GM23338 (cell line): ENCODE data around the gene B4GALNT2. TPM values are rescaled to one million over a fixed set of nuclear protein-coding genes. Genes with fewer than 3 reads are reported as not detected.
A peak's percentile ranks its signal among the peaks of the same experiment; 100 is the strongest.

Experiments
- ATAC-seq: fragments of 200-7000 bp; cut with Tn5 transposase; 3 replicates; pipeline ENCODE4 v1.9.1; 2020
- DNase-seq: peaks from one replicate; pipeline ENCODE4 v3.0.0-alpha.2; 2015; ENCODE audit warnings: low spot score
- H2AFZ ChIP-seq: fragments of 200-600 bp; sonication (generic); 2 replicates; pipeline ENCODE4 v1.8.0; 2016; ENCODE audit warnings: antibody characterized with exemption, mild to moderate bottlenecking, moderate library complexity
- H3F3A ChIP-seq: fragments of 200-600 bp; sonication (generic); replicated peaks from 2 replicates; pipeline ENCODE4 v1.8.0; 2017; ENCODE audit warnings: antibody characterized with exemption, mixed run types, low read depth
- H3K27ac ChIP-seq: fragments of 200-600 bp; sonication (generic); 2 replicates; pipeline ENCODE4 v1.6.1; 2016; ENCODE audit warnings: low read depth
- H3K27me3 ChIP-seq: fragments of 200-600 bp; sonication (generic); 2 replicates; pipeline ENCODE4 v1.8.0; 2016; ENCODE audit warnings: mild to moderate bottlenecking, mixed run types, moderate library complexity; ENCODE audit not compliant: insufficient read depth
- H3K36me3 ChIP-seq: fragments of 200-600 bp; sonication (generic); 2 replicates; pipeline ENCODE4 v1.8.0; 2016; ENCODE audit warnings: mild to moderate bottlenecking; ENCODE audit not compliant: insufficient read depth
- H3K4me1 ChIP-seq: fragments of 200-600 bp; sonication (generic); 2 replicates; pipeline ENCODE4 v1.8.0; 2016; ENCODE audit warnings: mild to moderate bottlenecking, moderate library complexity; ENCODE audit not compliant: insufficient read depth
- H3K4me2 ChIP-seq: fragments of 200-600 bp; sonication (generic); 2 replicates; pipeline ENCODE4 v1.7.1; 2017; ENCODE audit warnings: mixed run types
- H3K4me3 ChIP-seq: fragments of 200-600 bp; sonication (generic); 2 replicates; pipeline ENCODE4 v1.6.1; 2016; ENCODE audit warnings: mixed run types
- H3K79me2 ChIP-seq: fragments of 200-600 bp; sonication (generic); replicated peaks from 2 replicates; pipeline ENCODE4 v1.8.0; 2017; ENCODE audit warnings: mild to moderate bottlenecking; ENCODE audit not compliant: insufficient read depth
- H3K9me2 ChIP-seq: fragments of 200-600 bp; sonication (generic); 2 replicates; pipeline ENCODE4 v1.8.0; 2017; ENCODE audit not compliant: insufficient read depth
- H4K20me1 ChIP-seq: fragments of 200-600 bp; sonication (generic); replicated peaks from 2 replicates; pipeline ENCODE4 v1.8.0; 2017; ENCODE audit warnings: mild to moderate bottlenecking; ENCODE audit not compliant: insufficient read depth
- H3K27ac Mint-ChIP-seq: 2 replicates; pipeline ENCODE4 v1.8.0; 2020; ENCODE audit warnings: inconsistent platforms, mild to moderate bottlenecking, moderate library complexity, mixed read lengths
- H3K27me3 Mint-ChIP-seq: 3 replicates; pipeline ENCODE4 v1.8.0; 2022; ENCODE audit warnings: low read depth, mild to moderate bottlenecking, moderate library complexity, mixed read lengths, inconsistent platforms; ENCODE audit not compliant: insufficient read depth, poor library complexity
- H3K36me3 Mint-ChIP-seq: 3 replicates; pipeline ENCODE4 v1.8.0; 2021; ENCODE audit warnings: low read depth, mild to moderate bottlenecking, inconsistent platforms, moderate library complexity, mixed read lengths
- H3K4me1 Mint-ChIP-seq: 3 replicates; pipeline ENCODE4 v1.8.0; 2020; ENCODE audit warnings: mild to moderate bottlenecking, inconsistent platforms, mixed read lengths
- H3K4me3 Mint-ChIP-seq: 3 replicates; pipeline ENCODE4 v1.8.0; 2021; ENCODE audit warnings: moderate library complexity, mild to moderate bottlenecking, inconsistent platforms, mixed read lengths
- H3K9me3 Mint-ChIP-seq: 3 replicates; pipeline ENCODE4 v1.8.0; 2020; ENCODE audit warnings: moderate library complexity, mild to moderate bottlenecking, inconsistent platforms, mixed read lengths
- EZH2phosphoT487 ChIP-seq: fragments of 200-600 bp; sonication (generic); IDR thresholded peaks from one replicate; pipeline ENCODE4 v1.8.1; 2018; ENCODE audit warnings: antibody characterized with exemption; ENCODE audit not compliant: unreplicated experiment
- JUNB ChIP-seq: IDR thresholded peaks from one replicate; pipeline ENCODE4 v1.6.1; 2016; ENCODE audit warnings: antibody characterized with exemption; ENCODE audit not compliant: unreplicated experiment
- NANOG ChIP-seq: IDR thresholded peaks from 2 replicates; pipeline ENCODE4 v1.6.1; 2016; ENCODE audit warnings: antibody characterized with exemption, borderline replicate concordance
- POLR2AphosphoS5 ChIP-seq: IDR thresholded peaks from 2 replicates; pipeline ENCODE4 v1.6.1; 2016; ENCODE audit warnings: antibody characterized with exemption, low read depth
- ZNF331 ChIP-seq: fragments of 250-450 bp; sonication (Bioruptor Pico); IDR thresholded peaks from 2 replicates; pipeline ENCODE4 v1.5.0; 2020; ENCODE audit warnings: low read depth, mild to moderate bottlenecking, moderate library complexity
- polyA plus RNA-seq: library from polyadenylated mRNA; unstranded; fragments of >200 nt; fragmentation: Nextera tagmentation; extraction: Ambion mirVana; gene quantifications from 2 replicates; pipeline ENCODE4 v1.2.1, GENCODE V29; 2016
- total RNA-seq: library from RNA; depleted of rRNA; stranded (reverse); fragments of >200 nt; shearing (Covaris generic); gene quantifications from 2 replicates; pipeline ENCODE4 v1.2.3, GENCODE V29; 2014
- TF ChIP-seq, protein P1 (sequence below), 2 experiments: fragments of 200-600 bp in 1 of 2; sonication (generic) in 1 of 2; conservative IDR thresholded peaks; 2 replicates each; pipeline versions ENCODE4 v1.5.1 to v1.6.1; 2016 to 2017; ENCODE audit warnings: antibody characterized with exemption in 2 of 2, low read depth in 2 of 2, mild to moderate bottlenecking in 2 of 2, moderate library complexity in 1 of 2
- TF ChIP-seq, protein P2 (sequence below): IDR thresholded peaks from one replicate; pipeline ENCODE4 v1.6.1; 2018; ENCODE audit warnings: antibody characterized with exemption; ENCODE audit not compliant: unreplicated experiment
- TF ChIP-seq, protein P3 (sequence below): IDR thresholded peaks from 2 replicates; pipeline ENCODE4 v1.6.1; 2016; ENCODE audit warnings: antibody characterized with exemption

The B4GALNT2 gene
- total and polyA plus RNA-seq, 2 experiments from 2014 or later, result not detected

DNA sequence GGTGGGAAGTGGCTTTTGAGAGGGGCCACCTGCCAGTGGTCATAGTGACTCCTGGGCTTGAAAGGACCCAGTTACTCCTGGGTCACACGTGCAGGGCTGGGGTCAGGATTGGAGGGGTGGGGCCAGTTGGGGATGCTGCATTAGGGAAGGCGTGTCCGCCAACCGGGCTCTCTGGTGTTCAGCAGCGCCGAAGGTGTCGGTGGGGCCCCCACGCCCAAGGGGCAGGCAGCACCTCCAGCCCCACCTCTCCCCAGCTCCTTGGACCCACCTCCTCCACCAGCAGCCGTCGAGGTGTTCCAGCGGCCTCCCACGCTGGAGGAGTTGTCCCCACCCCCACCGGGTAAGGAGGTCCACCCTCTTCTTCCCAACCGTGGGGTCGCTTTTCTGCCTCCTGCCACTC is 87.4 kb downstream of the B4GALNT2 start (continued):
- TF ChIP-seq ZNF331 (CRISPR knock-in tag), result no peak
- TF ChIP-seq, protein P1, sequence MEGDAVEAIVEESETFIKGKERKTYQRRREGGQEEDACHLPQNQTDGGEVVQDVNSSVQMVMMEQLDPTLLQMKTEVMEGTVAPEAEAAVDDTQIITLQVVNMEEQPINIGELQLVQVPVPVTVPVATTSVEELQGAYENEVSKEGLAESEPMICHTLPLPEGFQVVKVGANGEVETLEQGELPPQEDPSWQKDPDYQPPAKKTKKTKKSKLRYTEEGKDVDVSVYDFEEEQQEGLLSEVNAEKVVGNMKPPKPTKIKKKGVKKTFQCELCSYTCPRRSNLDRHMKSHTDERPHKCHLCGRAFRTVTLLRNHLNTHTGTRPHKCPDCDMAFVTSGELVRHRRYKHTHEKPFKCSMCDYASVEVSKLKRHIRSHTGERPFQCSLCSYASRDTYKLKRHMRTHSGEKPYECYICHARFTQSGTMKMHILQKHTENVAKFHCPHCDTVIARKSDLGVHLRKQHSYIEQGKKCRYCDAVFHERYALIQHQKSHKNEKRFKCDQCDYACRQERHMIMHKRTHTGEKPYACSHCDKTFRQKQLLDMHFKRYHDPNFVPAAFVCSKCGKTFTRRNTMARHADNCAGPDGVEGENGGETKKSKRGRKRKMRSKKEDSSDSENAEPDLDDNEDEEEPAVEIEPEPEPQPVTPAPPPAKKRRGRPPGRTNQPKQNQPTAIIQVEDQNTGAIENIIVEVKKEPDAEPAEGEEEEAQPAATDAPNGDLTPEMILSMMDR (conservative IDR thresholded peaks at IDR 0.05; ENCODE audit: low read depth in 2 of 2), result no peak
- TF ChIP-seq, protein P2, sequence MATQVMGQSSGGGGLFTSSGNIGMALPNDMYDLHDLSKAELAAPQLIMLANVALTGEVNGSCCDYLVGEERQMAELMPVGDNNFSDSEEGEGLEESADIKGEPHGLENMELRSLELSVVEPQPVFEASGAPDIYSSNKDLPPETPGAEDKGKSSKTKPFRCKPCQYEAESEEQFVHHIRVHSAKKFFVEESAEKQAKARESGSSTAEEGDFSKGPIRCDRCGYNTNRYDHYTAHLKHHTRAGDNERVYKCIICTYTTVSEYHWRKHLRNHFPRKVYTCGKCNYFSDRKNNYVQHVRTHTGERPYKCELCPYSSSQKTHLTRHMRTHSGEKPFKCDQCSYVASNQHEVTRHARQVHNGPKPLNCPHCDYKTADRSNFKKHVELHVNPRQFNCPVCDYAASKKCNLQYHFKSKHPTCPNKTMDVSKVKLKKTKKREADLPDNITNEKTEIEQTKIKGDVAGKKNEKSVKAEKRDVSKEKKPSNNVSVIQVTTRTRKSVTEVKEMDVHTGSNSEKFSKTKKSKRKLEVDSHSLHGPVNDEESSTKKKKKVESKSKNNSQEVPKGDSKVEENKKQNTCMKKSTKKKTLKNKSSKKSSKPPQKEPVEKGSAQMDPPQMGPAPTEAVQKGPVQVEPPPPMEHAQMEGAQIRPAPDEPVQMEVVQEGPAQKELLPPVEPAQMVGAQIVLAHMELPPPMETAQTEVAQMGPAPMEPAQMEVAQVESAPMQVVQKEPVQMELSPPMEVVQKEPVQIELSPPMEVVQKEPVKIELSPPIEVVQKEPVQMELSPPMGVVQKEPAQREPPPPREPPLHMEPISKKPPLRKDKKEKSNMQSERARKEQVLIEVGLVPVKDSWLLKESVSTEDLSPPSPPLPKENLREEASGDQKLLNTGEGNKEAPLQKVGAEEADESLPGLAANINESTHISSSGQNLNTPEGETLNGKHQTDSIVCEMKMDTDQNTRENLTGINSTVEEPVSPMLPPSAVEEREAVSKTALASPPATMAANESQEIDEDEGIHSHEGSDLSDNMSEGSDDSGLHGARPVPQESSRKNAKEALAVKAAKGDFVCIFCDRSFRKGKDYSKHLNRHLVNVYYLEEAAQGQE, result no peak

DNA sequence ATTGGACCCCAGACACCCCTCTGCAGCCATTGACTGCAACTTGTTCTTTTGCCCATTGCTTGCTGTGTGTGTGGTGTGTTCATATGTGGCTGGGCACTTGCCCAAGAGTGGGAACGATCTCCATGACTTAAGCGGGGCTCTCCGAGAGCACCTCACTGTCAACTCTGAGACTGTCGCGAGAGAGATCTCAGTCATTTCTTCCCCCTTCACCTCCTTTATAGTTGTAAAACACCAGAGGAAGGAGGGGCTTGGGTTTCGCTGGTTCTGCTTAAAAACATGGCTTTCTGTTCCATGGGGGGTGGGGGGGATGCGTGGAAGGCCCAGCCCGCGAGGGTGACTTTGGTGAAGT is 90.6 kb downstream of the B4GALNT2 start:
- ATAC-seq (no peak), DNase-seq (no peak)
- Histone ChIP-seq H2AFZ (no peak overlapping the region), H3K4me3 (peak overlapping the region; percentile 70), H3K36me3 (no peaks in the 10 kb centered on the region; the same call in 1 of the 2 replicates), H3F3A (0 out of 2 replicates have a peak, but pooled peaks cover 6% of the 10 kb centered on the region), H3K4me2 (peak overlapping the region; percentile 92), H3K4me1 (peaks cover 18% of the 10 kb centered on the region), H3K27ac (no peak overlapping the region), H3K27me3 (peaks cover 60% of the 10 kb centered on the region), H3K9me2 (no peaks in the 10 kb centered on the region), H3K79me2 (no peaks in the 10 kb centered on the region), H4K20me1 (no peaks in the 10 kb centered on the region)
- Mint-ChIP-seq H3K27ac (no peak overlapping the region), H3K9me3 (no peaks in the 10 kb centered on the region), H3K4me3 (peak overlapping the region; percentile 73), H3K36me3 (peaks cover 3% of the 10 kb centered on the region; the same call in 1 of the 3 replicates), H3K4me1 (peaks cover 22% of the 10 kb centered on the region), H3K27me3 (peaks cover 54% of the 10 kb centered on the region)
- TF ChIP-seq, protein P3, sequence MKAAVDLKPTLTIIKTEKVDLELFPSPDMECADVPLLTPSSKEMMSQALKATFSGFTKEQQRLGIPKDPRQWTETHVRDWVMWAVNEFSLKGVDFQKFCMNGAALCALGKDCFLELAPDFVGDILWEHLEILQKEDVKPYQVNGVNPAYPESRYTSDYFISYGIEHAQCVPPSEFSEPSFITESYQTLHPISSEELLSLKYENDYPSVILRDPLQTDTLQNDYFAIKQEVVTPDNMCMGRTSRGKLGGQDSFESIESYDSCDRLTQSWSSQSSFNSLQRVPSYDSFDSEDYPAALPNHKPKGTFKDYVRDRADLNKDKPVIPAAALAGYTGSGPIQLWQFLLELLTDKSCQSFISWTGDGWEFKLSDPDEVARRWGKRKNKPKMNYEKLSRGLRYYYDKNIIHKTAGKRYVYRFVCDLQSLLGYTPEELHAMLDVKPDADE, result no peak
- TF ChIP-seq NANOG (no peak), JUNB (no peak), POLR2AphosphoS5 (no peak), ZNF331 (CRISPR knock-in tag) (no peak), EZH2phosphoT487 (no peak)
- TF ChIP-seq, protein P1 (conservative IDR thresholded peaks at IDR 0.05; ENCODE audit: low read depth in 2 of 2), result no peak
